ENCODE results near the gene CNIH4.

CNIH4 gene

DNA sequence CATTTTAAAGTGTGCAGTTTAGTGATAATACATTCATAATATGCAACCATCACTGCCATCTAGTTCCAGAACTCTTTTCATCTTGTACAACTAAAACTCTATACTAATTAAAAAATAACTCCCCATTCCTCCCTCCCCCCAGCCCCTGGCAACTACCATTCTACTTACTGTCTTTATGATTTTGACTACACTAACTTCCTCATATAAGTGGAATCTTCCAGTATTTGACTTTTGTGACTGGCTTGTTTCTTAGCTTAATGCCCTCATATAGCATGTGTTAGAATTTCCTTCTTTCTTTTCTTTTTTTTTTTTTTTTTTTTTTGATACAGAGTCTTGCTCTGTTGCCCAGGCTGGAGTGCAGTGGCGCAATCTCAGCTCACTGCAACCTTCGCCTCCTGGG lies 25.4 kb upstream of the CNIH4 start:
- H2AFZ ChIP-seq (ENCODE audit: low read depth, low read length, severe bottlenecking), result peak overlapping the region; percentile 72
- no peaks in the 10 kb centered on the region for H3K9me2 ChIP-seq (replicated peaks; ENCODE audit: insufficient read depth, low read length)
- H3K9ac ChIP-seq (ENCODE audit: low read length), result peak overlapping the region; percentile 79; the same call in 1 of the 2 replicates
- H3F3A ChIP-seq (ENCODE audit: insufficient read depth), result no peaks in the 10 kb centered on the region
- TF ChIP-seq, protein P1, sequence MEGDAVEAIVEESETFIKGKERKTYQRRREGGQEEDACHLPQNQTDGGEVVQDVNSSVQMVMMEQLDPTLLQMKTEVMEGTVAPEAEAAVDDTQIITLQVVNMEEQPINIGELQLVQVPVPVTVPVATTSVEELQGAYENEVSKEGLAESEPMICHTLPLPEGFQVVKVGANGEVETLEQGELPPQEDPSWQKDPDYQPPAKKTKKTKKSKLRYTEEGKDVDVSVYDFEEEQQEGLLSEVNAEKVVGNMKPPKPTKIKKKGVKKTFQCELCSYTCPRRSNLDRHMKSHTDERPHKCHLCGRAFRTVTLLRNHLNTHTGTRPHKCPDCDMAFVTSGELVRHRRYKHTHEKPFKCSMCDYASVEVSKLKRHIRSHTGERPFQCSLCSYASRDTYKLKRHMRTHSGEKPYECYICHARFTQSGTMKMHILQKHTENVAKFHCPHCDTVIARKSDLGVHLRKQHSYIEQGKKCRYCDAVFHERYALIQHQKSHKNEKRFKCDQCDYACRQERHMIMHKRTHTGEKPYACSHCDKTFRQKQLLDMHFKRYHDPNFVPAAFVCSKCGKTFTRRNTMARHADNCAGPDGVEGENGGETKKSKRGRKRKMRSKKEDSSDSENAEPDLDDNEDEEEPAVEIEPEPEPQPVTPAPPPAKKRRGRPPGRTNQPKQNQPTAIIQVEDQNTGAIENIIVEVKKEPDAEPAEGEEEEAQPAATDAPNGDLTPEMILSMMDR (IDR thresholded peaks at IDR 0.05; ENCODE audit: insufficient read depth, low read length, poor library complexity, severe bottlenecking), result no peak
- TF ChIP-seq EZH2phosphoT487 (conservative IDR thresholded peaks at IDR 0.05; ENCODE audit: low read length), result no peak
- no peaks in the 10 kb centered on the region; the same call in 1 of the 2 replicates for H3K36me3 ChIP-seq (ENCODE audit: low read length)
- H3K4me2 ChIP-seq (ENCODE audit: low read depth, low read length, poor library complexity, severe bottlenecking), result peak overlapping the region; percentile 72
- H3K4me3 ChIP-seq (ENCODE audit: insufficient read depth, low read length, poor library complexity, severe bottlenecking), result peak overlapping the region; percentile 85
- H3K27me3 ChIP-seq (ENCODE audit: low read length), result no peaks in the 10 kb centered on the region
- no peaks in the 10 kb centered on the region for H4K20me1 ChIP-seq (ENCODE audit: low read depth, low read length)
- H3K79me2 ChIP-seq (ENCODE audit: insufficient read depth, low read length), result peaks cover 36% of the 10 kb centered on the region
- 0 out of 2 replicates have a peak overlapping the region, but pooled peaks have one; percentile 82 for H3K27ac ChIP-seq (ENCODE audit: low read depth, low read length)
- no peaks in the 10 kb centered on the region for H3K9me3 ChIP-seq (ENCODE audit: insufficient read depth, low read length)

DNA sequence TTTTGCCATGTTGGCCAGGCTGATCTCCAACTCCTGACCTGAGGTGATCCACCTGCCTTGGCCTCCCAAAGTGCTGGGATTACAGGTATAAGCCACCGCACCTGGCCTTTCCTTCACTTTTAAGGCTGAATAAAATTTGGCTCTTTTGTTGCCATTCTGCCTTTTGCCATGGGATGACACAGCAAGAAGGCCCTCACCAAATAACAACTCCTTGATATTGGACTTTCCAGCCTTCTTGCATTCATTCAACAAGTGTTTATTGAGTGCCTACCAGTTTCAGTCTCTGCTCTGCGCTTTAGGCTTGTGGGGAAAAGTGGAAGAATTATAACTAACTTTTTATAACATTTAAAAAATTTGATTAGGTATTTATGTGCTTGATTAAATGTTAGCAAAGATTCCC lies 24.9 kb upstream of the CNIH4 start:
- Histone ChIP-seq H3K79me2 (ENCODE audit: insufficient read depth, low read length) (peaks cover 31% of the 10 kb centered on the region), H3K4me3 (ENCODE audit: insufficient read depth, low read length, poor library complexity, severe bottlenecking) (no peak overlapping the region), H3F3A (ENCODE audit: insufficient read depth) (no peaks in the 10 kb centered on the region), H2AFZ (ENCODE audit: low read depth, low read length, severe bottlenecking) (no peak overlapping the region), H3K9ac (ENCODE audit: low read length) (no peak overlapping the region), H3K4me2 (ENCODE audit: low read depth, low read length, poor library complexity, severe bottlenecking) (no peak overlapping the region), H3K36me3 (ENCODE audit: low read length) (no peaks in the 10 kb centered on the region), H3K27ac (ENCODE audit: low read depth, low read length) (no peak overlapping the region), H3K9me2 (replicated peaks; ENCODE audit: insufficient read depth, low read length) (no peaks in the 10 kb centered on the region), H3K27me3 (ENCODE audit: low read length) (no peaks in the 10 kb centered on the region), H4K20me1 (ENCODE audit: low read depth, low read length) (no peaks in the 10 kb centered on the region), H3K9me3 (ENCODE audit: insufficient read depth, low read length) (no peaks in the 10 kb centered on the region)
- TF ChIP-seq, protein P1 (IDR thresholded peaks at IDR 0.05; ENCODE audit: insufficient read depth, low read length, poor library complexity, severe bottlenecking), result no peak
- no peak for TF ChIP-seq EZH2phosphoT487 (conservative IDR thresholded peaks at IDR 0.05; ENCODE audit: low read length)

DNA sequence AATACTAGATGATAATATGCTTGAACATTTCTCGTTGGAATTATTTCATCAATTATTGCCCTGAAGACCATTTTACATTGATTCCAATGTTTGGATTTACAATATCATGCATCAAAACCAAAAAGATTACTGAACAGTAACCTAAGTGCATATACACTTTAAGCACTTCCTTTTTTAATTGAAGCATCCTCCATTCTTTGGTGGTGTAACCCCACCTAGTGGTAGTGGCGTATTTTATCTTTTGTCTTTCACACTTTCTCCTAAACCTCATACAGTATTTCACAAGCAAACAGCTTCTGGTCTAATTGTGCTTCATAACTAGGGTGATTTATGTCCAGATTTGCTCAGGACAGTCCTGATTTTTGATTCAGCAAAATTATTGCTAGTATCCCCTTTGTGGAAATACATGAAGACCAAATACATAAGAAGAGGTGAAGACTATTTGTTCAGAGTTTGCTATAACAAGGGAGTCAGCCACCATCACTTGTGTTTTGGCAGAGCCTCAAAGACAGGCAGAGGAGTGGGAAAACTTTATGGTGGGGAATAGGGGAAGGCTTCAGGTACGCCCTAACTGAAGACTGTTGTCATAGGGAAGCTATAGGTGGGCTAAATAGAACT lies 23.3 kb upstream of the CNIH4 start:
- peak overlapping the region; percentile 60 for H2AFZ ChIP-seq (ENCODE audit: low read depth, low read length, severe bottlenecking)
- H3K4me3 ChIP-seq (ENCODE audit: insufficient read depth, low read length, poor library complexity, severe bottlenecking), result no peak overlapping the region
- H3K9me2 ChIP-seq (replicated peaks; ENCODE audit: insufficient read depth, low read length), result no peaks in the 10 kb centered on the region
- H3K36me3 ChIP-seq (ENCODE audit: low read length), result no peaks in the 10 kb centered on the region
- no peaks in the 10 kb centered on the region for H3K9me3 ChIP-seq (ENCODE audit: insufficient read depth, low read length)
- H4K20me1 ChIP-seq (ENCODE audit: low read depth, low read length), result no peaks in the 10 kb centered on the region
- TF ChIP-seq, protein P1 (IDR thresholded peaks at IDR 0.05; ENCODE audit: insufficient read depth, low read length, poor library complexity, severe bottlenecking), result peak; percentile 65
- no peak for TF ChIP-seq EZH2phosphoT487 (conservative IDR thresholded peaks at IDR 0.05; ENCODE audit: low read length)
- no peak overlapping the region for H3K4me2 ChIP-seq (ENCODE audit: low read depth, low read length, poor library complexity, severe bottlenecking)
- no peak overlapping the region for H3K27ac ChIP-seq (ENCODE audit: low read depth, low read length)
- H3K79me2 ChIP-seq (ENCODE audit: insufficient read depth, low read length), result peaks cover 16% of the 10 kb centered on the region
- H3K9ac ChIP-seq (ENCODE audit: low read length), result no peak overlapping the region
- H3K27me3 ChIP-seq (ENCODE audit: low read length), result no peaks in the 10 kb centered on the region
- no peaks in the 10 kb centered on the region for H3F3A ChIP-seq (ENCODE audit: insufficient read depth)

Measured in SU-DHL-6 (cell line).